Hepatocyte (in vitro differentiated cells): ENCODE measurements around the gene LOC101059915.

ENCODE experiments used
- DNase-seq: peaks from one replicate; pipeline ENCODE4 v3.0.0-alpha.2; 2016; ENCODE audit warnings: low spot score
- H2AFZ ChIP-seq: fragments of 200-600 bp; sonication (generic); 2 replicates; pipeline ENCODE4 v1.6.0; 2016; ENCODE audit warnings: antibody characterized with exemption, mild to moderate bottlenecking
- H3K27ac ChIP-seq: fragments of 200-600 bp; sonication (generic); 2 replicates; pipeline ENCODE4 v1.5.1; 2016; ENCODE audit warnings: mild to moderate bottlenecking
- H3K27me3 ChIP-seq: fragments of 200-600 bp; sonication (generic); 2 replicates; pipeline ENCODE4 v1.6.1; 2016
- H3K36me3 ChIP-seq: fragments of 200-600 bp; sonication (generic); replicated peaks from 2 replicates; pipeline ENCODE4 v1.5.1; 2016; ENCODE audit warnings: low read depth; ENCODE audit not compliant: insufficient read depth
- H3K4me1 ChIP-seq: fragments of 200-600 bp; sonication (generic); 2 replicates; pipeline ENCODE4 v1.5.1; 2016; ENCODE audit warnings: mild to moderate bottlenecking, moderate library complexity; ENCODE audit not compliant: insufficient read depth
- H3K4me2 ChIP-seq: fragments of 200-600 bp; sonication (generic); 2 replicates; pipeline ENCODE4 v1.6.0; 2016
- H3K4me3 ChIP-seq: fragments of 200-600 bp; sonication (generic); 2 replicates; pipeline ENCODE4 v1.5.1; 2016; ENCODE audit warnings: mild to moderate bottlenecking
- H3K79me2 ChIP-seq: fragments of 200-600 bp; sonication (generic); 2 replicates; pipeline ENCODE4 v1.6.0; 2017; ENCODE audit warnings: mild to moderate bottlenecking
- H3K9me2 ChIP-seq: fragments of 200-600 bp; sonication (generic); replicated peaks from 2 replicates; pipeline ENCODE4 v1.6.0; 2017; ENCODE audit warnings: mild to moderate bottlenecking; ENCODE audit not compliant: insufficient read depth
- H3K9me3 ChIP-seq: fragments of 200-600 bp; sonication (generic); 2 replicates; pipeline ENCODE4 v1.5.1; 2016; ENCODE audit warnings: low read depth, mild to moderate bottlenecking
- H4K20me1 ChIP-seq: fragments of 200-600 bp; sonication (generic); 2 replicates; pipeline ENCODE4 v1.6.0; 2016; ENCODE audit warnings: mild to moderate bottlenecking; ENCODE audit not compliant: insufficient read depth, poor library complexity, severe bottlenecking
- EZH2 ChIP-seq: fragments of 200-600 bp; sonication (generic); IDR thresholded peaks from 2 replicates; pipeline ENCODE4 v1.6.1; 2016; ENCODE audit warnings: antibody characterized with exemption, mild to moderate bottlenecking, borderline replicate concordance
- EZH2phosphoT487 ChIP-seq: fragments of 200-600 bp; sonication (generic); IDR thresholded peaks from one replicate; pipeline ENCODE4 v1.6.1; 2018; ENCODE audit warnings: antibody characterized with exemption, mild to moderate bottlenecking, low read depth, moderate library complexity; ENCODE audit not compliant: unreplicated experiment, severe bottlenecking
- WGBS: methylation state at CpG from one replicate; pipeline ENCODE4 v1.1.6; 2016; ENCODE audit warnings: low lambda C conversion rate; ENCODE audit errors: missing lambda C conversion rate; 5-methylcytosine and 5-hydroxymethylcytosine counted together
- TF ChIP-seq, protein P1 (sequence below): fragments of 200-600 bp; sonication (generic); IDR thresholded peaks from 2 replicates; pipeline ENCODE4 v1.5.1; 2016; ENCODE audit warnings: antibody characterized with exemption, mild to moderate bottlenecking; ENCODE audit not compliant: poor library complexity

Gene LOC101059915

GRCh38 chrX:71625471-71625870, 41.9 kb upstream of the LOC101059915 start:
- DNase-seq = no peak
- no peaks in the 10 kb centered on the region for H3K9me3 ChIP-seq
- no peak overlapping the region for H3K4me2 ChIP-seq
- no peaks in the 10 kb centered on the region for H3K79me2 ChIP-seq
- 90% methylated on average over 5 of the region's 5 CpGs for WGBS
- H3K27ac ChIP-seq = no peak overlapping the region
- no peaks in the 10 kb centered on the region for H3K9me2 ChIP-seq
- H4K20me1 ChIP-seq = no peaks in the 10 kb centered on the region
- H3K27me3 ChIP-seq = no peaks in the 10 kb centered on the region
- H2AFZ ChIP-seq = no peak overlapping the region
- no peak for TF ChIP-seq EZH2phosphoT487
- no peak for TF ChIP-seq EZH2
- TF ChIP-seq, protein P1, sequence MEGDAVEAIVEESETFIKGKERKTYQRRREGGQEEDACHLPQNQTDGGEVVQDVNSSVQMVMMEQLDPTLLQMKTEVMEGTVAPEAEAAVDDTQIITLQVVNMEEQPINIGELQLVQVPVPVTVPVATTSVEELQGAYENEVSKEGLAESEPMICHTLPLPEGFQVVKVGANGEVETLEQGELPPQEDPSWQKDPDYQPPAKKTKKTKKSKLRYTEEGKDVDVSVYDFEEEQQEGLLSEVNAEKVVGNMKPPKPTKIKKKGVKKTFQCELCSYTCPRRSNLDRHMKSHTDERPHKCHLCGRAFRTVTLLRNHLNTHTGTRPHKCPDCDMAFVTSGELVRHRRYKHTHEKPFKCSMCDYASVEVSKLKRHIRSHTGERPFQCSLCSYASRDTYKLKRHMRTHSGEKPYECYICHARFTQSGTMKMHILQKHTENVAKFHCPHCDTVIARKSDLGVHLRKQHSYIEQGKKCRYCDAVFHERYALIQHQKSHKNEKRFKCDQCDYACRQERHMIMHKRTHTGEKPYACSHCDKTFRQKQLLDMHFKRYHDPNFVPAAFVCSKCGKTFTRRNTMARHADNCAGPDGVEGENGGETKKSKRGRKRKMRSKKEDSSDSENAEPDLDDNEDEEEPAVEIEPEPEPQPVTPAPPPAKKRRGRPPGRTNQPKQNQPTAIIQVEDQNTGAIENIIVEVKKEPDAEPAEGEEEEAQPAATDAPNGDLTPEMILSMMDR = no peak
- no peak overlapping the region for H3K4me3 ChIP-seq
- no peaks in the 10 kb centered on the region for H3K36me3 ChIP-seq
- H3K4me1 ChIP-seq = peaks cover 5% of the 10 kb centered on the region

- H3K27me3 ChIP-seq = no peaks in the 10 kb centered on the region
- H3K36me3 ChIP-seq = no peaks in the 10 kb centered on the region
- no peaks in the 10 kb centered on the region for H3K9me3 ChIP-seq
- H3K27ac ChIP-seq = no peak overlapping the region
- TF ChIP-seq, protein P1 = no peak
- no peak for TF ChIP-seq EZH2phosphoT487
- TF ChIP-seq EZH2 = no peak
- H3K4me3 ChIP-seq = no peak overlapping the region
- no peak overlapping the region for H3K4me2 ChIP-seq
- no peaks in the 10 kb centered on the region for H3K79me2 ChIP-seq
- no peak overlapping the region for H2AFZ ChIP-seq
- DNase-seq = no peak
- peaks cover 5% of the 10 kb centered on the region for H3K4me1 ChIP-seq
- 76% methylated on average over 6 of the region's 6 CpGs for WGBS
- H4K20me1 ChIP-seq = no peaks in the 10 kb centered on the region
- H3K9me2 ChIP-seq = no peaks in the 10 kb centered on the region
Observed at GRCh38 chrX:71626576-71626975, 40.8 kb upstream of the LOC101059915 start.

- no peaks in the 10 kb centered on the region for H3K36me3 ChIP-seq
- H3K4me1 ChIP-seq = peaks cover 5% of the 10 kb centered on the region
- no peaks in the 10 kb centered on the region for H3K9me2 ChIP-seq
- no peaks in the 10 kb centered on the region for H3K9me3 ChIP-seq
- DNase-seq = no peak
- TF ChIP-seq EZH2 (no peak), EZH2phosphoT487 (no peak)
- TF ChIP-seq, protein P1 = no peak
- no peaks in the 10 kb centered on the region for H3K27me3 ChIP-seq
- H3K79me2 ChIP-seq = no peaks in the 10 kb centered on the region
- no peak overlapping the region for H3K27ac ChIP-seq
- 68% methylated on average over 14 of the region's 14 CpGs for WGBS
- no peak overlapping the region for H3K4me2 ChIP-seq
- H2AFZ ChIP-seq = no peak overlapping the region
- no peaks in the 10 kb centered on the region for H4K20me1 ChIP-seq
- no peak overlapping the region for H3K4me3 ChIP-seq
Observed at GRCh38 chrX:71627588-71628404, 39.5 kb upstream of the LOC101059915 start.
